ENCODE data around the gene CFAP73. TPM values are rescaled to one million over a fixed set of nuclear protein-coding genes. Genes with fewer than 3 reads are reported as not detected.

CFAP73 gene
- total and polyA plus RNA-seq, 2 of the 8 experiments (the other 6 are each of a cell fraction or from before 2014, with no cell fraction given), result 0.45 to 0.56 TPM

GRCh38 chr12:113154351-113154973 is 4.9 kb downstream of the CFAP73 start:
- H3K56ac ChIP-seq (replicated peaks; ENCODE audit: insufficient read length, low read depth, low read length), result peak overlapping the region; percentile 54
- peaks cover 13 to 18% (median 15%) of the 10 kb centered on the region in 4 experiments; a peak in 7 of 8 replicates for H3K36me3 ChIP-seq (ENCODE audit: control insufficient read depth in 2 of 4, insufficient read depth in 4 of 4, low read length in 3 of 4)
- H3K14ac ChIP-seq (ENCODE audit: insufficient read length), result no peak overlapping the region
- H3K4me2 ChIP-seq (ENCODE audit: insufficient read depth in 1 of 2, low read depth in 2 of 2, low read length in 2 of 2), result peak overlapping the region; percentile 64 to 98
- POLR2A ChIA-PET (ENCODE audit: partially characterized antibody), result interaction anchor here (0.6 to 3.8 kb wide), 10 partner anchors 9 to 193 kb away, joined by 3 to 35 read pairs (median 4); partner anchors contain the start of genes DDX54, RASAL1, RITA1 and TPCN1
- peaks cover 1 to 34% (median 26%) of the 10 kb centered on the region in 4 experiments for H3K27me3 ChIP-seq (replicated peaks in 1 of 4; ENCODE audit: control insufficient read depth in 3 of 4, extremely low read depth in 1 of 4, insufficient read depth in 3 of 4, low read length in 3 of 4)
- CTCF ChIA-PET (ENCODE audit: partially characterized antibody), result interaction anchor here (1.2 to 7.9 kb wide), 19 partner anchors 10 to 162 kb away, joined by 3 to 51 read pairs (median 8); partner anchors contain the start of gene RASAL1
- no peak overlapping the region for H3K27ac ChIP-seq (ENCODE audit: low read depth, low read length)
- DNase-seq (ENCODE audit: low read depth in 1 of 2, low spot score in 2 of 2) (peak; percentile 44 to 85), FAIRE-seq (peak; percentile 19)
- H2BK5ac ChIP-seq (ENCODE audit: low read depth, low read length), result no peak overlapping the region
- H3K23me2 ChIP-seq (ENCODE audit: low read depth, low read length), result peaks cover 11% of the 10 kb centered on the region; the same call in 1 of the 2 replicates
- 0 out of 2 replicates have a peak overlapping the region, but pooled peaks have one; percentile 39 for H2BK12ac ChIP-seq (ENCODE audit: low read depth, low read length)
- H3K79me2 ChIP-seq (ENCODE audit: control insufficient read depth in 1 of 2, insufficient read depth in 2 of 2, low read length in 2 of 2), result no peaks in the 10 kb centered on the region
- peaks cover 2 to 3% of the 10 kb centered on the region in 2 experiments for H4K20me1 ChIP-seq (replicated peaks in 1 of 2; ENCODE audit: control insufficient read depth in 1 of 2, insufficient read depth in 2 of 2, low read length in 2 of 2)
- H3K4ac ChIP-seq (replicated peaks; ENCODE audit: insufficient read length, low read depth, low read length), result no peak overlapping the region
- peaks cover 7 to 19% (median 16%) of the 10 kb centered on the region in 4 experiments for H3K4me1 ChIP-seq (replicated peaks in 1 of 4; ENCODE audit: control insufficient read depth in 3 of 4, insufficient read depth in 4 of 4, low read length in 3 of 4)
- no peak overlapping the region for H3K23ac ChIP-seq (ENCODE audit: insufficient read length)
- H3K18ac ChIP-seq (ENCODE audit: extremely low read depth, low read length), result peak overlapping the region; percentile 48; the same call in 1 of the 2 replicates
- H2BK20ac ChIP-seq (ENCODE audit: low read length), result no peak overlapping the region
- H4K8ac ChIP-seq (ENCODE audit: extremely low read depth, insufficient read depth, low read length), result peak overlapping the region; percentile 90; the same call in 1 of the 2 replicates
- WGBS, 2 experiments (ENCODE audit: extremely low coverage in 1 of 2, insufficient coverage in 1 of 2, insufficient read length in 1 of 2, insufficient replicate concordance in 2 of 2, low coverage in 1 of 2, low lambda C conversion rate in 2 of 2, missing lambda C conversion rate in 1 of 2), result 5% methylated on average over 51 of the region's 51 CpGs; no CpG with 5 or more reads in 1 of the 2 experiments
- H2BK120ac ChIP-seq (replicated peaks; ENCODE audit: low read depth, low read length), result no peak overlapping the region
- no peaks in the 10 kb centered on the region for H3K9me3 ChIP-seq (ENCODE audit: insufficient read depth in 2 of 2, low read depth in 1 of 2, low read length in 1 of 2)
- peak overlapping the region in 2 of 4 experiments; percentile 38 to 42; a peak in 2 of 7 replicates for H3K9ac ChIP-seq (replicated peaks in 1 of 4; ENCODE audit: extremely low read depth in 1 of 4, low read depth in 3 of 4, low read length in 3 of 4)
- H2BK15ac ChIP-seq (ENCODE audit: low read length), result no peak overlapping the region
- H3K4me3 ChIP-seq (ENCODE audit: extremely low read depth in 1 of 4, insufficient read depth in 2 of 4, low read depth in 3 of 4, low read length in 4 of 4), result peak overlapping the region; percentile 21 to 61 (median 53)
- H4K91ac ChIP-seq (replicated peaks; ENCODE audit: insufficient read length, low read length), result peak overlapping the region; percentile 57
- peak overlapping the region; percentile 13 for H4K5ac ChIP-seq (ENCODE audit: insufficient read length, low read depth, low read length)
- no peak overlapping the region for H2AK5ac ChIP-seq (ENCODE audit: low read depth, low read length)
- no peaks in the 10 kb centered on the region; the same call in none of the 2 replicates for H3K79me1 ChIP-seq (ENCODE audit: low read depth, low read length)
- H2AFZ ChIP-seq (ENCODE audit: low read length), result no peak overlapping the region; the same call in 1 of the 2 replicates
- TF ChIP-seq POU5F1 (IDR thresholded peaks at IDR 0.05; ENCODE audit: low read depth, low read length) (no peak), JUN (IDR thresholded peaks at IDR 0.05; ENCODE audit: low read depth, low read length) (no peak), POLR2AphosphoS5 (IDR thresholded peaks at IDR 0.05; ENCODE audit: low read depth, low read length) (no peak), ATF2 (IDR thresholded peaks at IDR 0.05; ENCODE audit: low read length) (no peak), GABPA (IDR thresholded peaks at IDR 0.05; ENCODE audit: borderline replicate concordance, insufficient read depth, low read length) (peak; percentile 63; the same call in 1 of the 2 replicates), CBX8 (IDR thresholded peaks at IDR 0.05; ENCODE audit: borderline replicate concordance, low read depth, low read length) (no peak), SIN3A (conservative IDR thresholded peaks at IDR 0.05 in 1 of 2, IDR thresholded peaks at IDR 0.05 in 1 of 2; ENCODE audit: low read depth in 1 of 2, low read length in 2 of 2) (0 out of 4 replicates have a peak, but pooled peaks of 1 of the 2 experiments have one; percentile 43)
- TF ChIP-seq, protein P1, sequence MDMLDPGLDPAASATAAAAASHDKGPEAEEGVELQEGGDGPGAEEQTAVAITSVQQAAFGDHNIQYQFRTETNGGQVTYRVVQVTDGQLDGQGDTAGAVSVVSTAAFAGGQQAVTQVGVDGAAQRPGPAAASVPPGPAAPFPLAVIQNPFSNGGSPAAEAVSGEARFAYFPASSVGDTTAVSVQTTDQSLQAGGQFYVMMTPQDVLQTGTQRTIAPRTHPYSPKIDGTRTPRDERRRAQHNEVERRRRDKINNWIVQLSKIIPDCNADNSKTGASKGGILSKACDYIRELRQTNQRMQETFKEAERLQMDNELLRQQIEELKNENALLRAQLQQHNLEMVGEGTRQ (IDR thresholded peaks at IDR 0.05; ENCODE audit: low read length), result no peak; the same call in 1 of the 2 replicates

Data from H1 (cell line).